CD4-positive, alpha-beta T cell (primary cell): Measurements from ENCODE around the gene CCDC27. TPM values are rescaled to one million over a fixed set of nuclear protein-coding genes. Genes with fewer than 3 reads are reported as not detected.
A peak's percentile ranks its signal among the peaks of the same experiment; 100 is the strongest.
"Not testable (repeated sequence)": the region's sequence is repeated elsewhere in the genome, so short reads cannot be mapped to it uniquely, and the experiment has no call there.

Source experiments
- ATAC-seq: fragments of 200-7000 bp; cut with Tn5 transposase; one replicate; pipeline ENCODE4 v1.10.0; 2022; ENCODE audit warnings: mild to moderate bottlenecking; ENCODE audit not compliant: poor library complexity
- CTCF ChIA-PET: fragments of 350-600 bp; sonication (Branson Sonifier 250); formaldehyde crosslinking; loops from one replicate; lab custom pipeline; 2021; ENCODE audit warnings: antibody characterized with exemption, inconsistent platforms; lab: Charles Lee
- POLR2A ChIA-PET: fragments of 350-600 bp; sonication (Branson Sonifier 250); formaldehyde crosslinking; loops from one replicate; lab custom pipeline; 2021; ENCODE audit warnings: antibody characterized with exemption, inconsistent platforms; lab: Charles Lee
- DNase-seq, 14 experiments: peaks; one replicate each; pipeline ENCODE4 v3.0.0-alpha.2; 2013 to 2020; ENCODE audit warnings: mixed read lengths in 2 of 14
- H3K27ac ChIP-seq, 2 donors: one replicate each; pipeline versions ENCODE4 v1.5.1 to v1.7.0; 2013; ENCODE audit warnings: low read length in 2 of 2, low read depth in 1 of 2, mild to moderate bottlenecking in 1 of 2
- H3K27me3 ChIP-seq, 2 experiments: 1 replicate in 1 of 2; 2 replicates in 1 of 2; pipeline versions ENCODE4 v1.6.1 to v1.7.0; 2013; ENCODE audit warnings: low read length in 2 of 2, control low read depth in 1 of 2, mild to moderate bottlenecking in 1 of 2, moderate library complexity in 1 of 2; ENCODE audit not compliant: insufficient read depth in 2 of 2, control insufficient read depth in 1 of 2
- H3K36me3 ChIP-seq: one replicate; pipeline ENCODE4 v1.6.1; 2013; ENCODE audit warnings: low read length, control low read depth; ENCODE audit not compliant: insufficient read depth
- H3K4me1 ChIP-seq: one replicate; pipeline ENCODE4 v1.6.1; 2013; ENCODE audit warnings: low read length, control low read depth; ENCODE audit not compliant: insufficient read depth
- H3K4me3 ChIP-seq: one replicate; pipeline ENCODE4 v1.5.1; 2013; ENCODE audit warnings: mild to moderate bottlenecking, low read length, moderate library complexity
- H3K9me3 ChIP-seq, 2 experiments: 1 replicate in 1 of 2; 2 replicates in 1 of 2; pipeline versions ENCODE4 v1.6.1 to v1.7.0; 2013; ENCODE audit warnings: low read length in 2 of 2, mild to moderate bottlenecking in 2 of 2, control low read depth in 1 of 2, moderate library complexity in 1 of 2; ENCODE audit not compliant: control insufficient read depth in 1 of 2, insufficient read depth in 1 of 2
- H3K27ac Mint-ChIP-seq: one replicate; pipeline ENCODE4 v1.8.0; 2020; ENCODE audit warnings: mixed read lengths
- H3K27me3 Mint-ChIP-seq: one replicate; pipeline ENCODE4 v1.8.0; 2021; ENCODE audit warnings: mixed read lengths
- H3K36me3 Mint-ChIP-seq: one replicate; pipeline ENCODE4 v1.8.0; 2021; ENCODE audit warnings: low read depth, mixed read lengths
- H3K4me1 Mint-ChIP-seq: one replicate; pipeline ENCODE4 v1.8.0; 2021; ENCODE audit warnings: low read depth, mixed read lengths
- H3K4me3 Mint-ChIP-seq: one replicate; pipeline ENCODE4 v1.8.0; 2020; ENCODE audit warnings: mild to moderate bottlenecking, mixed read lengths
- H3K9me3 Mint-ChIP-seq: one replicate; pipeline ENCODE4 v1.8.0; 2020; ENCODE audit warnings: mixed read lengths
- CTCF ChIP-seq: fragments of 200-600 bp; IDR thresholded peaks from one replicate; pipeline ENCODE4 v1.8.0; 2022; ENCODE audit warnings: antibody characterized with exemption, mild to moderate bottlenecking
- intact Hi-C, 2 experiments: fragments of 100-400 bp; cut with DNase I in 1 of 2; cut with micrococcal nuclease in 1 of 2; formaldehyde crosslinking; loops; one replicate each; pipeline versions ENCODE4 v1.15.1 to v1.9.0; 2023 to 2025; cut with DNase I, micrococcal nuclease
- total RNA-seq, 174 experiments: library from RNA in 2 of 174; stranded (reverse) in 2 of 174; gene quantifications; one replicate each; pipeline ENCODE4 v1.2.3 and lab custom pipeline; 2021 to 2026

CCDC27 gene
- total RNA-seq, 2 experiments from 2014 or later: not detected

GRCh38 chr1:3746830-3747521 lies 5.3 kb upstream of the CCDC27 start:
- peak overlapping the region; percentile 79 for H3K4me3 Mint-ChIP-seq
- CTCF ChIA-PET: no interaction called here
- H3K36me3 Mint-ChIP-seq: peaks cover 15% of the 10 kb centered on the region

GRCh38 chr1:3747522-3747848 lies 4.8 kb upstream of the CCDC27 start:
- Histone ChIP-seq H3K27me3 (no peaks in the 10 kb centered on the region), H3K9me3 (peaks cover 0 to 8% of the 10 kb centered on the region in 2 experiments), H3K4me1 (peaks cover 29% of the 10 kb centered on the region), H3K36me3 (peaks cover 4% of the 10 kb centered on the region), H3K4me3 (peak overlapping the region; percentile 57), H3K27ac (no peak overlapping the region)
- no peak overlapping the region for H3K27ac Mint-ChIP-seq
- ChIA-PET CTCF (no interaction called here), POLR2A (interaction anchor here (1.2 kb wide), 1 partner anchor 49 kb away, joined by 4 read pairs; the partner anchor contains the start of gene LRRC47)
- peak overlapping the region; percentile 72 for H3K4me3 Mint-ChIP-seq
- H3K36me3 Mint-ChIP-seq: peaks cover 12% of the 10 kb centered on the region
- ATAC-seq (no peak), DNase-seq (no peak)
- peaks cover 34% of the 10 kb centered on the region for H3K4me1 Mint-ChIP-seq
- intact Hi-C loops: loop anchor here in 1 of 2 experiments (1.0 to 2.0 kb wide), 3 partner anchors 25 to 99 kb away; partner anchors contain the start of genes LRRC47 and SMIM1
- H3K27me3 Mint-ChIP-seq: no peaks in the 10 kb centered on the region
- H3K9me3 Mint-ChIP-seq: no peaks in the 10 kb centered on the region
- no peak for TF ChIP-seq CTCF

More at GRCh38 chr1:3746830-3747521, 5.3 kb upstream of the CCDC27 start:
- intact Hi-C loops: loop anchor here in 1 of 2 experiments (1.0 to 2.0 kb wide), 3 partner anchors 26 to 98 kb away; partner anchors contain the start of genes LRRC47 and SMIM1
- Histone ChIP-seq H3K9me3 (peaks cover 0 to 8% of the 10 kb centered on the region in 2 experiments), H3K4me1 (peaks cover 29% of the 10 kb centered on the region), H3K36me3 (peaks cover 9% of the 10 kb centered on the region), H3K27me3 (no peaks in the 10 kb centered on the region), H3K4me3 (peak overlapping the region; percentile 57), H3K27ac (peak overlapping the region; percentile 26 to 29)
- POLR2A ChIA-PET: no interaction called here
- peak; percentile 76 to 94 (median 88) for DNase-seq
- Mint-ChIP-seq H3K27me3 (no peaks in the 10 kb centered on the region), H3K9me3 (no peaks in the 10 kb centered on the region), H3K4me1 (peaks cover 34% of the 10 kb centered on the region), H3K27ac (peak overlapping the region; percentile 65)
- no peak for TF ChIP-seq CTCF
- peak; percentile 98 for ATAC-seq

- Histone ChIP-seq H3K4me1 (peaks cover 29% of the 10 kb centered on the region), H3K9me3 (peaks cover 0 to 8% of the 10 kb centered on the region in 2 experiments), H3K27me3 (no peaks in the 10 kb centered on the region), H3K4me3 (peak overlapping the region; percentile 57), H3K27ac (no peak overlapping the region), H3K36me3 (peaks cover under 1% of the 10 kb centered on the region)
- ATAC-seq: no peak
- ChIA-PET CTCF (no interaction called here), POLR2A (interaction anchor here (1.2 kb wide), 1 partner anchor 49 kb away, joined by 4 read pairs; the partner anchor contains the start of gene LRRC47)
- Mint-ChIP-seq H3K27me3 (no peaks in the 10 kb centered on the region), H3K9me3 (no peaks in the 10 kb centered on the region), H3K36me3 (peaks cover 10% of the 10 kb centered on the region), H3K27ac (no peak overlapping the region), H3K4me3 (peak overlapping the region; percentile 72), H3K4me1 (peaks cover 34% of the 10 kb centered on the region)
- no peak for TF ChIP-seq CTCF
- DNase-seq: no peak
- intact Hi-C loops: loop anchor here in 1 of 2 experiments (1.0 to 2.0 kb wide), 3 partner anchors 25 to 99 kb away; partner anchors contain the start of genes LRRC47 and SMIM1
These were observed 4.3 kb upstream of the CCDC27 start for GRCh38 chr1:3747903-3748302.

- H3K27me3 ChIP-seq, CTCF ChIA-PET, H3K9me3 Mint-ChIP-seq, intact Hi-C loops, H3K36me3 Mint-ChIP-seq, H3K36me3 ChIP-seq, H3K27ac Mint-ChIP-seq, H3K27ac ChIP-seq, H3K9me3 ChIP-seq, H3K4me3 ChIP-seq, H3K27me3 Mint-ChIP-seq, ATAC-seq, DNase-seq: not testable (repeated sequence)
- POLR2A ChIA-PET: interaction anchor here (1.2 kb wide), 1 partner anchor 48 kb away, joined by 4 read pairs; the partner anchor contains the start of gene LRRC47
- peaks cover 34% of the 10 kb centered on the region for H3K4me1 Mint-ChIP-seq
- peaks cover 29% of the 10 kb centered on the region for H3K4me1 ChIP-seq
- H3K4me3 Mint-ChIP-seq: peak overlapping the region; percentile 72
These were observed 3.8 kb upstream of the CCDC27 start for GRCh38 chr1:3748316-3748900.
